ENCODE data around the gene USP20.

DNA sequence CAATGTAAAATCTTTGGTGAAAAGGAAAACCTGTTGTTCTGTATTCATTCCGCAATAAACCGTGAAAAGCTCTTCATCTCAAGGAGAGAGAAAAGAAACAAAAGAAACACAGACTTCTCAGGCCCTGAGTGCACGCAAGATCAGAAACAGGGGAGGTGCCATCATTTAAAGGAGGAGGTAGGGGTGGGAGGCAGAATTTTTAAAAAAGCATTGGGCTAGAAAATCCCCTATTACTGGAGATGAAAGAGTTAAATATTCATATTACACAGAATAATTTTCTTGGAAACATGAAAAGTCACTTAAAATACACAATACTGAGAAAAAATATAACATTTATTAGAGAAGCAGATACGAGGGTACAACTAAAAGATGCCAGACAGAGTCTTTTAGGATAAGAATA is 56.3 kb downstream of the USP20 start:
- TF ChIP-seq CTCF (IDR thresholded peaks at IDR 0.05) (no peak), POLR2A (IDR thresholded peaks at IDR 0.05) (no peak)

All from Peyer's patch (tissue), 4 donors.